Measurements from ENCODE around the gene SLC6A9.

Gene SLC6A9

DNA sequence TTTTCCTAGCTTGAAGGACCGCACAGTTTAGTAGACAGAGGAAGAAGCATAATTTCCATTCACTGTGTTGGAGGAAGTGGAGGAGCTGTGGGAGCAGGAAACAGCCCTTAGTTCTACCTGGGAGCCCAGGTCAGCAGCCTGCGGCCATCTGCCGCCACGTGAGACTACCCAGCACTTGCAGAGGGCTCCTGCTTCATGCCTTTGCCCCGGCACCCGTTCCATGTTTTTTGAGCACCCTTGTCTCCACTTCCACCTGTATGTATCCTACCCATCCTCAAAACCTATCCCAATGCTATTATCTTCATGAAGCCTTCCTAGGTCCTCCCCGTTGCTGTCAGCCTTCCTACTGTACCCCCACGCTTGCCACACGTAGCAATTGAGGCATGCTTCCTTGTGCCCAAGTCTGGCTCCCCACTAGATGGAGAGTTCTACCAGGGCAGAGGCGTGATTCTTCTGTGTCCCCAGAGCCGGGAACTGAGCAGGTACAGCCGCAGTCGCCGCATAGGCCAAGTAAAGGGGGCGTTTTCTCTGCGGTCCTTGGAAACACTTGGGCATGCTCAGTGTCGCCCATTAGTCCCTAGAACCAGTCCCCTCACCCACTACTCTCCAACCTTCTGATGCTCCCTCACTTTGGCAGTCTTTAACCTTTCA lies 1.9 kb downstream of the SLC6A9 start:
- DNase-seq (ENCODE audit: low read depth, low spot score): peak; percentile 17

DNA sequence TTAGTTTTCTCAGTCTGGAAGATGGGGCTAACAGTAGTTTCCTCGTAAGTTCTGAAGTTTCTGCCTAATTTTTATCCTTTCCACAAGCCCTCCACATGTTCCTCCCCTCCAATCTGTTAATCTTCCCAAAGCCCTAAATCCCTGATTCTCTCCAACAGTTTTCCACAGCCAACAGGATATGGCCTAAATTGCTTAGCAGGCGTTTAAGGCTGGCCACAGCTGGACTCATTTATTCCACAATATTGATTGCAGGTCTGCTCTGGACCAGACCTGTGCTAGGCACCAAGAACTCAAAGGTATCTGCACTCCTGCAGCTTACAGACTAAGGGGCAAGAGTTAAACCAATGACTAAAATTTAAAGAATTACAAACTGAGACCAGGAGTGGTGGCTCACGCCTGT lies 3.9 kb downstream of the SLC6A9 start:
- DNase-seq (ENCODE audit: low read depth, low spot score): no peak

DNA sequence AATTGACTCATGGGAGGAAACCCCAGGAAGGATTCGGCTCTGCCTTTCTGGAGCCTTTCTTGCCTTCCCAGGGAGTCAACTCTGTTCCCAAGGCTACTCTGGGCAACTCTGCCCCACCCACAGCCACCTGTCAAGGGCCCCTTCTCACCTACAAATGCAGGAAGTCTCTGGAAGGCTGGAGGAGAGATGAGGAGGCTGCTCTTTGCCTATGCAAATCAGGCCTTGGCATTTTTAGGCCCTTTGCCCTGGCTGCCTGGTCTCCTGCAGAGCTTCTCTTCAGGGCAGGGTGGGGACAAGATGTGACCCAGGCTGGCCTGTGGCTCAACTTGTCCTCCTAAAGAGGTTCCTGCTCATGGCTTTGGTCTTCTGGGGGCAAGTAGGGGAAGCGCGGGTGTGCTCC lies 5.4 kb downstream of the SLC6A9 start:
- DNase-seq (ENCODE audit: low read depth, low spot score): no peak

DNA sequence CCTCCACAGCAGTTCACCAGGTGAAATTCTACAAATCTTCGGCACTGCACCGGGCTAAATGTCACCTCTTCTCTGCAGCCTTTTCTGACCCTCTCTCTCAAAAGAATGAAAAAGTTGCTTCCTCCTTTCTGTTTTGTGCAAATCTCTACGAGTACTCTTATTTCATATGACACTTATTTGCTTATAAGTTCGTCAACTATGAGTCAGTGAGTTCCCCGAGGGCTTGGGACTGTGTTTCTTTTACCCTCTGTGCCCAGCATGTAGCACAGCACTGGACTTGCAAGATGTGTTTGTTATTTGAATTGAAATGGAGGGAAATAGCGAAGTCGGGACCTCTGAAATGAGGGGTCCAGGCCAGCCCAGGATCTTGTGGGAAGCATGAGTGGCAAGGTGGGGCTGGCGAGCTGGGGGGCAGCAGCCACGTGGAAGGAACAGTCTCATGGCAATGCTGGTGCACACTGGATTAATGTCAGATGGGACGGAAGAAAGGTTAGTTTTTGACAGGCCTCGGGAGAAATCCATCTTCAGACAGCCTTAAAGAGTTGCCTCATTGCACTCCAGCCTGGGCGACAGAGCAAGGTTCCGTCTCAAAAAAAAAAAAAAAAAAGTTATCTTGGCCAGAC lies 6.2 kb downstream of the SLC6A9 start:
- no peak for DNase-seq (ENCODE audit: low read depth, low spot score)

DNA sequence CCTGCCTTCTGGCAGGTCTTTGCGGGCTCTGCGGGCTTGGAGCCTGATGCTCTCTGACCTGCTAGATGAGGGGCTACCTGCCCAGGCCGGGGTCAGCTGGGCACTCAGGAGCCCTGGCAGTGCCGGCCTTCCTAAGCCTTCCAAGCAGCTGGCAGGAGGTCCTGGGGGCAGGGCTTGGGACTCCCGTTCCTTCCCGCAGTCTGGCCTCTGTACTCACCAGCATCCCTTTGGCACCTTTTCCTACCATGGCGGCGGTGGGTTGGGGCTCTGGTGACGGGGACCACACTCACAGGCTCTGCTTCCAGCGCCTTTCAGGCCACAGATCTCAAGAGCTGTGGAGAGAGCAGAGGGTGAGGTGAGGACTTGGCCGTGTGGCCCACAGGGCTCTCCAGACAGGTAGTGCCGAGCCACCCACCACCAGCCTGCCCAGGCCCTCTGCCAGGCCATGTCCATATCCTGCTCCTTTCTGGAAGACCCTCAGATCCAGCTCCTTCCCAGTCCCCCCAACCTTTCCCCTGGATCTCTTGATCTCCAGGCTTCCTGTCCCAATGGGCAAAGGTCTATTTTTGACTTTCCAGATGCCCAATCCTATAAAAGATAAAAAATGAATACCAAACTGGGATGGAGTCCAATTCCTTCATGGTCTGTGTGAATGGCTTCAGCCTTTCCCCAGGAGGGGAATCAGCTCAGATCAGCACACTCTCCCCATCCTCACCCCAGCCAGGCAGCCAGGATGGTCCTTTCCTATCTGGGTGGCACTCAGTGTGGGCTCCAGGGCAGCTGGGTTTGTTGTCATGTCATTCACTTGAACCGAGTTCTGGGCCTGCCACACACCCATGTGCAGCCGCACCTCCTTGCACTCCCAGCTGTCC lies 7.0 kb downstream of the SLC6A9 start:
- no peak for DNase-seq (ENCODE audit: low read depth, low spot score)

DNA sequence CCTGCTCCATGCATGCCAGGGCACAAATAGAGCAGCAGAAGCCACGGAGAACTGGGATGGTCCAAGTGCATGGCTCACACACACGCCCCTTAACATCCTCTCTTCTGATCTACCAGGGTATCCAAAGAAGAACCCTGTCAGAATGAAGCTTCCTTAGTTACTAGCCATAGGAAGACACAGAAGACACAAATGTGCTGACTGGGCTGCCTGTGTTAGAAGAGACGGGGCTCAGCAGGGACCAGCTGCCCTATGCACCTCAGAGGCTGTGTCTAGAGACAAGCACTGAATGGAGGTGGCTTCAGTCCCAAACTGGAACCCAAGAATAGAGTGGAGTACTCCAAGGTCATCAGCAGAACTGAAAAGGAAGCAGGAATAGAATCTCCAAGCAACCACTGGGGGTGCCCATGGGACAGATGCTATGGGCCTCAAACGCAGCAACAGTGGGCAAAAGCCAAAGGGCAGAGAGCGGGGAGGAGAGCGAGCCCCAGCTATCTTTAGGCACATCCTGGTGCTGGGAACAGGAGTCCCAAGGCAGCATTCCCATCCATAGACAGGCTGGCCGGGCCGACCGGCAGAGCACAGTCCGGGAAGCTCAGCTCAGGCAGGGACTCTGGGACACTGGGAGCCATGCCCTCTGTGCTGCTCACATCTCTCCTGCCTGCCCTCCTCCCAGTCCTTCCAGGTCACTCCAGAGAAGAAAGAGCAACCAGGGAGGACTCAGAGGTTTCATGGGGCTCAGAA lies 9.5 kb downstream of the SLC6A9 start:
- no peak for DNase-seq (ENCODE audit: low read depth, low spot score)

DNA sequence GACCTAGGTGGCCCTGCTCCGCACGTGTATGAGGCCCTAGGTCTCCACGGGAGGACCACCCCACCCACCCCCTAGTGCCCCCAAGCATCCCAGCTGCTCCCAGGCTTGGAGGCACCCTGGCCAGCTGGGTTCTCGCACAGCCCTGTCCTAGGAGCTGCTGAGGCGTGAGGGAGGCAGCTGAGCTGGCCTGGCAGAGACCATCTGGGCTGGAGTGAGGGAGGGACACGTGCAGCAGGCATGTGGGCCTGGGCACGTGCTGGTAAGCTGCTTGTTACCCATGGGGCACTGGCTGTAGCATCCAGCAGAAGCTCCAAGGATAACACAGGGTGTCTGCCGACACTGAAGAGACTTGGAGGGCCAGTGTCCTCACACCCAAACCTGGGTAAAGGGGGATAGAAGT lies 10.1 kb downstream of the SLC6A9 start:
- no peak for DNase-seq (ENCODE audit: low read depth, low spot score)

DNA sequence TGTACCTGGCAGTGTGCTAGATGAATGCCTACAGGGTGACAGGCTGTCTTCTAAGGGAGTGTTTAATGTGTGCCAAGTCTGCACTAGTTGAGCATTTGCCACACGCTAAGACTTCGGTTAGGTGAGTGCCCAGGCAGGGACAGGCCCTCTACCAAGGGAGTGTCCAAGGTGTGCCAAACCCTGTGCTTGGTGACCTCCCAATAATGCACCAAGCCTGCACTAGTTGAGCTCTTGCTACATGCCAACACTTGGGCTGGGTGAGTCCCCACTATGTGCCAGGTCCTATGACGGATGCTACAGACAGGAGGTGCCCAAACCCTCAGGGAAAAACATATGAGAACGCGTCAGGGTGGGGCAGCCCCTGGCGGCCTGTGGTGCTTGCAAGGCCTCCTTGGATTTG lies 10.8 kb downstream of the SLC6A9 start:
- no peak for DNase-seq (ENCODE audit: low read depth, low spot score)

DNA sequence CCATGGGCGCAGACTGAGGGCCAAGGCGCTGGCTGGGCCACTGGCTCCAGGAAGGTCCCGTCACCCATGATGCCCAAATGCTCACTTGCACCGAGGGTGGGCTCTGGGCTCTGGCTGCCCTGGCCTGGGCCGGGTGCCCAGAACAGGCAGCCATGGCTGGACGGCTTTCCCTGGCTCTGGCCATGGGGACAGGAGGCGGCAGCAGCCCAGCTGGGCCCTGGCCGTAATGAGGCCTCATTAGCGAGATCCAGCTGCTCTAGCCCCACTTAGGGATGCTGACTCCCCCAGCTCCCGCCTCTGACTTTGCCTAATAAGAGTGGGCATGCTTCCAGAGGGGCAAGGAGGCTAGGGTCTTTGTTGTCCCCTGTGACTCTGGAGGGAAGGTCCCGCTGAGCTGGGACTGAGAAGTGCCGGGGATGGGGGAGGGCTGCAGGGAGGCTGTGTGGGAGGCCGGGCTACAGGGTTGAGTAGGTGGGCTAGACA lies 11.8 kb downstream of the SLC6A9 start:
- DNase-seq (ENCODE audit: low read depth, low spot score): no peak

DNA sequence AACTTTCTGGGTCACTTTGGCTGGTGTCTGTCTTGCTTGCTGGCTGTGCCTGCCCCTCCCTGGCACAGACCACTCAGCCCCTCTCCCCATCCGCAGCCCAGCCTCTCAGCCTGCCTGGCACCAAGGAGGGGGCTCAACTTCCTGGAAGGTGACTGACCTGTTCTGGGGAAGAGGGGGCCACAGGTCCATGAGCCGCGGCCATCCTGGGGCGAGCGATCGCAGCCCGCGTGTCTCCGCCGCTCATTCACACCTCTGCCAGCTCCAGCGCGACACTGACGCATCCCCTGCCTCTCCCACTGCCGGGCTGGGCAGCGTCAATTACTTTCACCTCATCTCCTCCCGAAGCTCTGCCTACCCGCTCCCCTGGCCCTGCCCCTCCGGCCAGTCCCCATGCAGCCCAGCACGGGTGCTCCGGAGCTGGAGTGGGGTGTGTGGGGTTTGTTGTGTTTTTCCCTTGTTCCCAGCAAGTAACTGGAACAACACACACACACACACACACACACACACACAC lies 14.3 kb downstream of the SLC6A9 start:
- no peak for DNase-seq (ENCODE audit: low read depth, low spot score)

DNA sequence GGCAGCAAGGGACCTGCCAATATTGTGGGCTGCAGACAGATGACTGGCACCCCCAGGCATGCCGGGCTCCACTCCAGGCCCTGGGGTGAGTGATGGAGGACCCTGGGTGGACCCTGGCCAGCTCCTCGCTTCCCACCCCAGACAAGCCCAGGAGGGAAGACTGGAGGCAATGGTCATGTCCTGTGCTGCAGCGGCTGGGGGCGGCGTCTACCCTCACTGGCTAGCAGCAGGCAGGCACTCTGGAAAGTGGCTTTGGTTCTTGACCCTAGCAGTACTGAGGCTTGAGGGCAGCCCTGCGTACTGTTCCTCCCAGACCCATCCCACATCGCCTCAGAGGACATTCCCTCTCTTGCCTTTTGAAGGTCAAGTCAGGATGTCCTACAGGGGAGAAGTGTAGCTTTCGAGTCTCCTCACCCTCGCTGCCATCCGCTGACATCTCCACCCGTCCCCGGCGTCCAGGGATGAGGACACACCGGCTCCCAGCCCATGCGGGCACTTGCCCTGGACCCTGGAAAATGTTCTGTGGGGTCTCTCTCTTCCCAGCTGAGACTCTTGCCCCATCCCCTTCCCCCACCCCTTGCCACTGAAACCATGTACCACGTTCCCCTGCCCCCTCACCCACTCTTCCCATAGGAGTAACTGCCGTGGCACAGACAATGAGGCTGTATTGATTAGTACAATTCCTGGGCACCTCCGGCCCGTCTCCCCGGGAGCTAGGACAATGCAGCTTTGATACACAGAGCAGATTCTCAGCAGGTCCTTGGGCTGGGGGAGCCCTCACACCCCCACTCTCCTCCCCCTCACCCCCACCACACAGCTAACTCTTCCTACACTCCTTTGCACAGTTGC lies 15.0 kb downstream of the SLC6A9 start:
- DNase-seq (ENCODE audit: low read depth, low spot score): no peak

DNA sequence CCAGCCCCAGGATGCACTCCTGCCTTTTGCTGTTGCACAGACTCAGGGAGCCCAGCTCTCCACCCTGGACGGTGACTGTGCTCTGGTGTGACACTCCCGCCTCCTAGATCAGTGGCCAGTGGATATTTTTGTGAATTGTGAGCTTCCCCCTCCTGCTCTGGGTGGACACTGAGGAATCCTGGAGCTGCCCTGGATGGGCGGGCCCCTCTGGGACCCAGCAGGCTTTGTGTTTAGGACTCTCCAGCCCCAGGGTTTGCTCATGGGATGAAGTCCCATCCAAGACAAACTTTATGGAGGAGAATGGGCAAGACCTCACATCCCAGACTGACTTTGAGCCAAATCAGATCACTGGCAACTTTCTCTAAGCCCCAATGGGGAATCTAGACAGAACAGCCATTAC lies 16.1 kb downstream of the SLC6A9 start:
- no peak for DNase-seq (ENCODE audit: low read depth, low spot score)

DNA sequence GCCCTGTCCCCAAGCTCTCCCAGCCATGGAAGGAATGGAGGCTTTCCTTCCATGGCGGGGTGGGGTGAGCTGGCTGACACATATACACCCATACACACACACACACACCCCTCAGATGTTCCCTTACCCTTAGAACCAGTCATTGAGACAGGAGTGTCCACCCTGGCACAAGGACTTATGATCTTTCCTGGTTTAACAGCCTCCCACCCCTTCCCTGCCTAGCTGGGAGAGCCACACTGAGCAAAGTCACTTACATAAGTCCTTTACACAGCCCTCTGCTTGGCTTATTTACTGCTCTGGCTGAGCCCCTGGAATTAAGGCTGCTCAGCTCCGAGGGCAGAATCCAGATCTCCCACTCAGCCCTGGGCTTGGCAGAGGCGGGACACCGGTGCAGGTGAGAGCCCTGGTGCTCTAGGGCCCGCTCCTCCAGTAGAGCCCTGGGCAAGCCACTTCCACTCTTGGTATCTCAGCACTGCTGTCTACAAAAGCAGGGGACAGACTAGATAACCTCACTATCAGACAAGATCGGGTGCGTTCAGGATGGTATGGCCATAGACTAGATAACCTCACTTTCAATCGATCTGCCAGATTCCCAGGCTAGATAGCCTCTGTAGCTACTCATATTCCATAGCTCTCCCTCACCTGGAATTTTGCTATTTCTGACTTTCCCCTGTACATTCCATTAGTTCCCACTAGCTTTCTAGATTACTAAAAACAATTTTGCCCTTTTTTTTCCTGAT lies 16.7 kb downstream of the SLC6A9 start:
- DNase-seq (ENCODE audit: low read depth, low spot score): no peak

DNA sequence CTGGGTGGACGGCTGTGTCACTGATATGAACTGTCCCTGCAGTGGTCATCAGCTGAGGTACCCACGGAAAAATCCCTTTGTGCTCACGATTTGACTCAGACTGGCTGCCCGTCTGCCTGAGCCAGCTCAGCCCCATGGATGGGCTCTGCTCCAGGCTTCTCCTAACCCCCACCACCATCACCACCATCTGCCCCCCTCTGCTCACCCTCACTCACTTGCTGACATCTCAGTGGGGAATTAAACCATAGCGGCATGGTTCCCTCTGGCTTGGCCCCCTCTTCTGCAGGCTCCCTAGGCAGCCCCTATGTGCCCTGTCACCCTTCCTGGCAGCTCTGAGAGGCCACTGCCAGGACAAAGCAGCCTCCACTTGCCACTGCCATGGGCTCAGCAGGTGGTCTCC lies 17.3 kb downstream of the SLC6A9 start:
- no peak for DNase-seq (ENCODE audit: low read depth, low spot score)

DNA sequence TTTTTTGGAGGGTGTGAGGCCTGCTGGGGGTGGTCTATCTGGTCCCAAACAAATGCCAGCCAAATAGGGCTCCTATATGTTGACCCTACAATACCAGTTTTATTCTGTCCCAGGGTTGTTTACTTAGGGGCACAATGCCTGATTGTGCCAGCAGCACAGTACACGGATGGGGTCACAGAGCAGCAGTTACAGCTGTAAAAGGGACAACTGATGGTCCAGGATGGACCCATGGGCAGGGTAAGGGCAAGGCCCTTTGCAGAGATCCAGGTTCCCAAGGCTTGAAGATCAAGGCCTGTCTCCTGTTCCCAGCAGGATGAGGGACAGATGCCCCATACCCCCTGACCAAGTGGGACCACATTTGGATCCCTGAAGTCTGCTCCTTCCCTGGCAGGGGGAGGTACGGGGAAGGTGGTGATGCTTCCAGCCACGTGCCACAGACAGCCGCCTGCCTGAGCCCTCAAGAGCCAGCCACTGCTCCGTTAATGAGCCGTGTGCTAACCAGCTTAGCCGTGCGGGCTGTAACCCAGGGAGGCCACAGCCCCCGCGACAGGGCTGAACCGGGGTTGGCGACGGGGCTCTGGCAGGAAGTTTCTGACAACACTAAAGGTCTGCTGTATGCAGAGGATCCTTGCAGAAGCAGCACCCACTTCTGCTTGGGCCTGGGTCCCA lies 18.2 kb downstream of the SLC6A9 start:
- no peak for DNase-seq (ENCODE audit: low read depth, low spot score)

DNA sequence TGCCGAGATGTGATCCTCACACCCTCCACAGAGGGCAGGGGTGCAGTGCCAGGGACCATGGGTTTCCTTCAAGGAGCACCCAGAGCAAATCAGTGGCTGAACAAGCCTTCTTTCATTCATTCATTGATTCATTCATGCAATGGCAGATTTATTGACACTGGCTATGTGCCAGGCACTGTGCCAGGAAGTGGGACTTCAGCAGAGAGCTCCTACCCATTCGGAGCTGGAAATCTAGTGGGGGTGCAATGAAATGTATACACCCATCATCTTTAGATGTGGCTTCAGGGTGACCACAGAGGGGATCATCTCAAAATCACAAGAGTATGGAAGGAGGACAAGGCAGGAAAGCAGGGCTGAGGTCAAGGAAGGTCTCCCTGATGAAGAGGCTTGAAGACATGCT lies 18.9 kb downstream of the SLC6A9 start:
- DNase-seq (ENCODE audit: low read depth, low spot score): no peak

DNA sequence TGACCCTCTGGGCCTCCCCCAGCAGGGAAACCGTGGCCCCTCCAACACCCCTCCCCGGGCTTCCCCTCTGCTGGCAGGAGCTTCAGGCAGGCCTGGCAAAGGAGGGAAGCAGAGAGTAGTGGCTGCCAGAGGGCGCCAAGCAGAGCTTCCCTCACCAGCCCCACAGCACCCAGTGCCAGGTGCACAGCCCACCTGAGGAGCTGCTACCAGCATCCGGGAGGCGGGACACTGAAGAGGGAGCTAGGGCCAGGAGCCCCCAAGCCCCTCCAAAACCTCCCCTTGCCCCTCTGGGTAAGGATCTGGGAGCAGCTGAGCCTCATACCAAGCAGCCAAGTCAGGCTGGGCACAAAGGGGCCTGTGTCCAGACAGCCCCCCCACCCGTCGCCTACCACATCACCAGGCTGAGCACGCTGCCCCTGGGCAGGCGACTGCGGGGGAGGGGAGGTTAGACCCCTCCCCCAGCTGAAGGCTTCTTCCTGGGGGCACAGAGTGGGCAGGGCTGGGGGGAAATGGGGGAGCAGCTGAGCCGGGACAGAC lies 20.3 kb downstream of the SLC6A9 start:
- DNase-seq (ENCODE audit: low read depth, low spot score): no peak

DNA sequence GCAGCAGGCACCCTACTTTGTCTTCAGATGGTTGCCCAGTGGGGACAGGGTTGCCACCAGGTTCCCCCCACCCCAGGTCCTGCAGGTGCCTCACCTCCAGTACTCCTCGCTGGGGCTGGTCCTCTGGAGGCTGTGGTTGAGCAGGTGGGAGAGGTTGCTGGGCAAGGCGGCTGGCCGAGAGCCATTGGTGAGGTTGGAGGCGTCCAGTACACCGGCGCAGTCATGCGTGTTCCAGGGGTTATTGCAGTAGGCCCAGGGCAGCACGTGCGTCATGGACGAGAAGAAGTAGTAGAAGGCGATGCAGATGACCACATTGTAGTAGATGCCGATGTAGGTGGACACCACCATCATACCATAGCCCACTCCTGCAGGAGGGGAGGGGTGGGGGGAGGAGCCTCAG lies 23.0 kb downstream of the SLC6A9 start:
- no peak for DNase-seq (ENCODE audit: low read depth, low spot score)

DNA sequence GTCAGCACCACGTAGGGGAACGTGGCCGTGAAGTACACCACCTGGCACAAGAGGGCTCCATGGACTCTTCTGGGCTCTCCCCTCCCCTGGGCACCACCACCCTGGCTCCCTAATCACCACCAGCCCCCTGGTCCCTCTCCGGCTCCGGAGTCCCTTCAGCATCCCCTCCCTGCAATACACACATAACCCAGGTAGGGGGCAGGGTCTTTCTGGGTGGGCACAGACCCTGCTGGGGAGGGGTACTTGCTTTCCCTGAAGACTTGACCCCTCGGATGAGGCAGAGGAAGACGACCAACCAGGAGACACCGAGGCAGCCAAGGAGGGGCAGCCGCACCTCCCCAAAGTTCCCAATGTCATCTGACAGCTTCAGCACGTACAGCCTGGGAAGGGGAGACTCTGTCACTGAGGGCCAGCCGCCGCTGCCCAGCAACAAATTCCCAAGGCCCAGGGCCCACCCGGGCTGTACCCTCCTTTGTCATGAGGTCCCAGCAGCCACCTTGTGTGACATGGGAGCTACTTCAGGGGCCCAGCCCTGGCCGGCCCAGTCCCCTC lies 28.6 kb downstream of the SLC6A9 start:
- DNase-seq (ENCODE audit: low read depth, low spot score): no peak

Data from activated naive CD8-positive, alpha-beta T cell treated with anti-CD3 and anti-CD28 coated beads, Interleukin-2, amount 50 U/mL, for 16 hours (primary cell).